GM23248 (cell line): ENCODE measurements around the gene MEGF11. TPM values are rescaled to one million over a fixed set of nuclear protein-coding genes. Genes with fewer than 3 reads are reported as not detected.

Source experiments
- DNase-seq: peaks from one replicate; pipeline ENCODE4 v3.0.0-alpha.2; 2015
- H2AFZ ChIP-seq: fragments of 200-600 bp; sonication (generic); 2 replicates; pipeline ENCODE4 v1.6.1; 2016; ENCODE audit warnings: antibody characterized with exemption
- H3F3A ChIP-seq: fragments of 200-600 bp; sonication (generic); 2 replicates; pipeline ENCODE4 v1.6.1; 2016; ENCODE audit warnings: mild to moderate bottlenecking, antibody characterized with exemption, mixed run types; ENCODE audit not compliant: insufficient read depth
- H3K27ac ChIP-seq: fragments of 200-600 bp; sonication (generic); 2 replicates; pipeline ENCODE4 v1.5.1; 2016; ENCODE audit warnings: mild to moderate bottlenecking
- H3K27me3 ChIP-seq: fragments of 200-600 bp; sonication (generic); replicated peaks from 2 replicates; pipeline ENCODE4 v1.6.1; 2016; ENCODE audit warnings: mild to moderate bottlenecking; ENCODE audit not compliant: insufficient read depth
- H3K36me3 ChIP-seq: fragments of 200-600 bp; sonication (generic); 2 replicates; pipeline ENCODE4 v1.6.1; 2016; ENCODE audit warnings: low read depth, mild to moderate bottlenecking
- H3K4me1 ChIP-seq: fragments of 200-600 bp; sonication (generic); 2 replicates; pipeline ENCODE4 v1.6.1; 2016; ENCODE audit warnings: mild to moderate bottlenecking; ENCODE audit not compliant: insufficient read depth
- H3K4me2 ChIP-seq: fragments of 200-600 bp; sonication (generic); one replicate; pipeline ENCODE4 v1.6.1; 2016; ENCODE audit warnings: mild to moderate bottlenecking; ENCODE audit not compliant: unreplicated experiment
- H3K4me3 ChIP-seq: fragments of 200-600 bp; sonication (generic); 2 replicates; pipeline ENCODE4 v1.5.1; 2016; ENCODE audit warnings: mild to moderate bottlenecking
- H3K79me2 ChIP-seq: fragments of 200-600 bp; sonication (generic); 2 replicates; pipeline ENCODE4 v1.6.1; 2016; ENCODE audit warnings: mild to moderate bottlenecking; ENCODE audit not compliant: insufficient read depth
- H3K9ac ChIP-seq: fragments of 200-600 bp; sonication (generic); 2 replicates; pipeline ENCODE4 v1.6.1; 2016; ENCODE audit warnings: mild to moderate bottlenecking
- H3K9me2 ChIP-seq: fragments of 200-600 bp; sonication (generic); 2 replicates; pipeline ENCODE4 v1.6.1; 2016; ENCODE audit warnings: mixed run types, mild to moderate bottlenecking, moderate library complexity; ENCODE audit not compliant: insufficient read depth
- H3K9me3 ChIP-seq: fragments of 200-600 bp; sonication (generic); one replicate; pipeline ENCODE4 v1.6.1; 2017; ENCODE audit warnings: low read depth
- H4K20me1 ChIP-seq: fragments of 200-600 bp; sonication (generic); 2 replicates; pipeline ENCODE4 v1.6.0; 2016; ENCODE audit not compliant: insufficient read depth
- EZH2 ChIP-seq: fragments of 200-600 bp; sonication (generic); IDR thresholded peaks from 2 replicates; pipeline ENCODE4 v1.6.1; 2018; ENCODE audit warnings: antibody characterized with exemption, mild to moderate bottlenecking; ENCODE audit not compliant: insufficient read depth, poor library complexity, severe bottlenecking
- EZH2phosphoT487 ChIP-seq: fragments of 200-600 bp; sonication (generic); IDR thresholded peaks from 2 replicates; pipeline ENCODE4 v1.6.1; 2018; ENCODE audit warnings: antibody characterized with exemption, moderate library complexity, mild to moderate bottlenecking, low read depth; ENCODE audit not compliant: insufficient read depth
- WGBS, 2 experiments: methylation state at CpG; one replicate each; pipeline ENCODE4 v1.1.6; 2015 to 2017; ENCODE audit warnings: low lambda C conversion rate in 2 of 2, low coverage in 1 of 2; ENCODE audit errors: missing lambda C conversion rate in 2 of 2; 5-methylcytosine and 5-hydroxymethylcytosine counted together
- in situ Hi-C: fragments of 300-500 bp; cut with MboI; formaldehyde crosslinking; loops from 2 replicates; pipeline ENCODE4 v1.15.0; 2020
- polyA plus RNA-seq: library from polyadenylated mRNA; unstranded; fragments of >200 nt; fragmentation: Nextera tagmentation; extraction: Ambion mirVana; gene quantifications from 2 replicates; pipeline ENCODE4 v1.2.1, GENCODE V29; 2016
- total RNA-seq: library from RNA; depleted of rRNA; stranded (reverse); fragments of >200 nt; shearing (Covaris generic); gene quantifications from 2 replicates; pipeline ENCODE4 v1.2.3, GENCODE V29; 2014

Gene MEGF11
- total and polyA plus RNA-seq, 2 experiments from 2014 or later, result 0.14 TPM; not detected in 1

DNA sequence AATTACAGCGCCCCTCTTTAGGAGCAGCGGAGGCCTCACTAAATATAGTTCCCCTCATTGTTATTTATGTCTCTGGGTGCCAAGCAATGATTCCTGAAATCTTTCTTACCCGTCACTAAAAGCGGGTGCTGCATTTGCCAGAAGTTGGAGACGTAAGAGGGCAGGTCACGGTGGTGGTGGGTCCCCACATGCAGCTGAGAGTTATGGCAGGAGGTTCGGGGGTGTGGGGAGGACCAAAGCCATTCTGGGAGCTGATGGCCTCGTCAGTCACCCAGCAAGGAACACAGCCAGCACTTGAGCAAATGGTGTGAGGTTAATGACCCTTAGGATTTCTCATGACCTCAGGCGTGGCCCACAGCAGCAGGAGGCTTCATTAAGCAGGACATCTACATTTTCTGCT, 255.1 kb downstream of the MEGF11 start:
- Histone ChIP-seq H3K4me2 (no peak overlapping the region), H3K9me3 (no peaks in the 10 kb centered on the region), H4K20me1 (no peaks in the 10 kb centered on the region), H3K36me3 (no peaks in the 10 kb centered on the region), H3K4me1 (no peaks in the 10 kb centered on the region), H3K79me2 (no peaks in the 10 kb centered on the region), H3K27me3 (peaks cover 12% of the 10 kb centered on the region), H3K4me3 (no peak overlapping the region), H2AFZ (no peak overlapping the region), H3K9ac (no peak overlapping the region), H3K27ac (no peak overlapping the region), H3K9me2 (no peaks in the 10 kb centered on the region), H3F3A (no peaks in the 10 kb centered on the region)
- 27 to 34% methylated on average over 9 of the region's 9 CpGs for WGBS, 2 experiments
- no peak for DNase-seq
- TF ChIP-seq EZH2 (no peak), EZH2phosphoT487 (no peak)
- in situ Hi-C loops, result no loop called here

DNA sequence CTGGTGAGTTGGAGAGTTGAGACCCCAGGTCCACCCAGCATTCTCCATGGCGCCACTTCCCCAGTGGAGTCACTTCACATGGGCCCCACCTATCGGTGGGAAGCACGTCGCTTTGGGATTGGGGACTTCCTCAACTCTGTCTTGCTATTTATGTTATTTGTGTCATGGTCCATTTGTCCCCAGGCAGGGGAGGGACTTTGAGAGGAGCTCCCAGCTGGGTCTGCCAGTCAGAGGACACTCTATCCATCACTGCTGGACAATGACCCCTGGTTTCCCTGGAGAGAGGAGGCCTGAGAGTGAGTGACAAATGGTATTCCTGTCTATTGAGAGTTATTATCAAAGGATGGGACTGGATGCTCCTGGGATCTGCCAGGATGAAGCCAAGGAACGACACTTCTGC, 256.6 kb downstream of the MEGF11 start:
- Histone ChIP-seq H3K36me3 (no peaks in the 10 kb centered on the region), H3F3A (no peaks in the 10 kb centered on the region), H3K4me1 (no peaks in the 10 kb centered on the region), H4K20me1 (no peaks in the 10 kb centered on the region), H3K9me3 (no peaks in the 10 kb centered on the region), H3K4me3 (no peak overlapping the region), H2AFZ (no peak overlapping the region), H3K27me3 (peaks cover 25% of the 10 kb centered on the region), H3K4me2 (no peak overlapping the region), H3K27ac (no peak overlapping the region), H3K79me2 (no peaks in the 10 kb centered on the region), H3K9me2 (no peaks in the 10 kb centered on the region), H3K9ac (no peak overlapping the region)
- in situ Hi-C loops, result no loop called here
- DNase-seq, result no peak
- 27 to 42% methylated on average over 5 of the region's 5 CpGs for WGBS, 2 experiments
- TF ChIP-seq EZH2phosphoT487 (no peak), EZH2 (no peak)

DNA sequence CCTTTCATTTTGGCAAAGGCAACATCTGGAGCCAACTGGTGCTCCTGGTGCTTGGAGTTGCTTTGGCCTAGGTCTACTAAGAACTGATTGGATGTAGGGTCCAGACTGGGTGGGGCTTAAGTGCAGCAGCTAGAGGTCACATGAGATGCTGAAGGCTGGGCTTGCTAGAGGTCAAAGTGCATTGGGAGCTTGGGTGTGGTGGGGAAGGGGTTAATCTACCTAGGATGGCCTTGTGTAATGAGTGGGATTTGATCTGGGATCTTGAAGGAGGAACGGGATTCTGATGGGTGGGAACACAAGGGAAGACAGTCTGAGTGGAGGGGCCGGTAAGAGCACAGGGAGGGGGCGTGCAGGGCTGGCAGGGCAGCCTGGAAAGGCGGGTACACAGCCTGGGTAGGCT, 258.7 kb downstream of the MEGF11 start:
- H3K79me2 ChIP-seq, result no peaks in the 10 kb centered on the region
- no peak overlapping the region for H3K4me2 ChIP-seq
- no peak overlapping the region for H3K27ac ChIP-seq
- H3K4me1 ChIP-seq, result no peaks in the 10 kb centered on the region
- no peaks in the 10 kb centered on the region for H3K9me2 ChIP-seq
- H2AFZ ChIP-seq, result no peak overlapping the region
- H4K20me1 ChIP-seq, result no peaks in the 10 kb centered on the region
- no peak overlapping the region for H3K4me3 ChIP-seq
- H3F3A ChIP-seq, result no peaks in the 10 kb centered on the region
- DNase-seq, result no peak
- in situ Hi-C loops, result no loop called here
- no peaks in the 10 kb centered on the region for H3K9me3 ChIP-seq
- H3K27me3 ChIP-seq, result peaks cover 42% of the 10 kb centered on the region
- 43 to 51% methylated on average over 4 of the region's 4 CpGs for WGBS, 2 experiments
- no peak overlapping the region for H3K9ac ChIP-seq
- H3K36me3 ChIP-seq, result no peaks in the 10 kb centered on the region
- TF ChIP-seq EZH2 (no peak), EZH2phosphoT487 (no peak)

DNA sequence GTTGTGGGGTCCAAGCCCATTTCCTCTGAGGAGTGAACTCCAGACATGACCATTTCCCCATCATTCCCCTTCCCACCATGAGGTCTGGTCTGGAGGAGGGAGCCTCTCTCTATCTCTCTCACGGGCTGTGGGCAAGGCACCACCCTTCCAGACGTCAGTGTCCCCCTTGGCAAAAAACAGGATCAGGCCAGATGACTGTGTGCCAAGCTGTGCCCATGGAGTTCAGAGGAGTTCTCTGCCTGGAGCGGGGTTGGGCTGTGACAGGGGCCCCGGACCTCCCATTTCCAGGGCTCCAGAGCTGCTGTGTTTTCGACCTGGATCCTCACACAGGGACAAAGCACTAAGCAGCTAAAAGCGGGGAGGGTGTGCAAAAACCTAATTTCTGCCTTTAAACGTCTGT, 259.8 kb downstream of the MEGF11 start:
- DNase-seq, result no peak
- H3K36me3 ChIP-seq, result no peaks in the 10 kb centered on the region
- H3K4me1 ChIP-seq, result no peaks in the 10 kb centered on the region
- H3K4me3 ChIP-seq, result no peak overlapping the region
- WGBS, 2 experiments, result 18 to 20% methylated on average over 7 of the region's 7 CpGs
- in situ Hi-C loops, result no loop called here
- no peaks in the 10 kb centered on the region for H3F3A ChIP-seq
- H2AFZ ChIP-seq, result no peak overlapping the region
- H3K27ac ChIP-seq, result no peak overlapping the region
- H3K9me3 ChIP-seq, result no peaks in the 10 kb centered on the region
- no peak overlapping the region for H3K9ac ChIP-seq
- H3K4me2 ChIP-seq, result no peak overlapping the region
- TF ChIP-seq EZH2, result no peak
- no peak for TF ChIP-seq EZH2phosphoT487
- no peaks in the 10 kb centered on the region for H3K9me2 ChIP-seq
- H3K79me2 ChIP-seq, result no peaks in the 10 kb centered on the region
- no peaks in the 10 kb centered on the region for H4K20me1 ChIP-seq
- peaks cover 43% of the 10 kb centered on the region for H3K27me3 ChIP-seq

DNA sequence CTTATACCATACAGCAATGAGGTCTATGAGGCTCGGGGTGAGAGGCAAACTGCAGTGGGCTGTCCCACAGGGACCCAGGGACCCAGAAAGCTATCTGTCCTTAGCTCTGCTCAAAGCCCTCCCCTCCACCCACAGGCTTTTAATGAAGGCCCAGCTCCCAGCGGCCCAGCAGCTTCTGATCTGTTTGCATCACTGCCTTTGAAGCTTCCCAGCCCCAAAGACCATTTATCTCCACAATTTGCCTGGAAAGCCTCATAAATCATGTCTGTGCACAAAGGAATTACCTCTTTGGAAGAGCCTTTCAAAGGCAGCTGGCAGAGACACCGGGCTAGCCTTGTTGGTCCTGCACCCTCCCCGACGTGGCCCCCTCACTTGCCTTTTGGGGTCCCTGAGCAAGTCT, 260.3 kb downstream of the MEGF11 start:
- Histone ChIP-seq H3K27ac (no peak overlapping the region), H3K9ac (no peak overlapping the region), H3K27me3 (peaks cover 43% of the 10 kb centered on the region), H3K36me3 (no peaks in the 10 kb centered on the region), H4K20me1 (no peaks in the 10 kb centered on the region), H3K9me3 (no peaks in the 10 kb centered on the region), H3K79me2 (no peaks in the 10 kb centered on the region), H3K4me1 (no peaks in the 10 kb centered on the region), H3F3A (no peaks in the 10 kb centered on the region), H3K9me2 (no peaks in the 10 kb centered on the region), H2AFZ (no peak overlapping the region), H3K4me3 (no peak overlapping the region), H3K4me2 (no peak overlapping the region)
- in situ Hi-C loops, result no loop called here
- 1 to 3% methylated on average over 5 of the region's 5 CpGs for WGBS, 2 experiments
- TF ChIP-seq EZH2phosphoT487, result no peak
- no peak for TF ChIP-seq EZH2
- DNase-seq, result no peak
